ENCODE results near the gene KCNMA1.

DNA sequence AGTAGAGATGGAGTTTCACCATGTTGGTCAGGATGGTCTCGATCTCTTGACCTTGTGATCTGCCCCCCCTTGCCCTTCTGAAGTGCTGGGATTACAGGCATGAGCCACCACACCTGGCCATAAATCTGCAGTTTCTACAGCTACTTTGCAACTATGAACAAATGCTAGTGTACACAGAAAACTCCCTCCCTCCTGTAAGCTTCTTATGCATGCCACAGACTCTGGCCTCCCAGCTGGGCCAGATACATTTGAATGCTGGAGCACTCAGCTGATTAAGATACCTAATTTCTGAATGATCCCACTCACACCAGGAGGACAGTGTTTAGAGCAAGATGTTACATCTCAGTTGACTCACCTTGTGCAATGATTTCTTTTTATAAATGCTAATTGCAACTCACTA, 486.2 kb downstream of the KCNMA1 start:
- TF ChIP-seq EZH2 (IDR thresholded peaks at IDR 0.05) (no peak), RAD21 (IDR thresholded peaks at IDR 0.05; ENCODE audit: low read depth) (no peak), SIN3A (IDR thresholded peaks at IDR 0.05; ENCODE audit: low read depth) (no peak), POLR2A (IDR thresholded peaks at IDR 0.05; ENCODE audit: borderline replicate concordance, extremely low read depth, insufficient read depth, insufficient read length) (no peak), EGR1 (IDR thresholded peaks at IDR 0.05; ENCODE audit: low read depth) (no peak), YY1 (IDR thresholded peaks at IDR 0.05; ENCODE audit: extremely low read depth, insufficient replicate concordance, low read depth, low read length) (no peak), POLR2AphosphoS5 (IDR thresholded peaks at IDR 0.05; ENCODE audit: low read depth, low read length) (no peak), JUND (IDR thresholded peaks at IDR 0.05) (no peak)
- TF ChIP-seq, protein P1, sequence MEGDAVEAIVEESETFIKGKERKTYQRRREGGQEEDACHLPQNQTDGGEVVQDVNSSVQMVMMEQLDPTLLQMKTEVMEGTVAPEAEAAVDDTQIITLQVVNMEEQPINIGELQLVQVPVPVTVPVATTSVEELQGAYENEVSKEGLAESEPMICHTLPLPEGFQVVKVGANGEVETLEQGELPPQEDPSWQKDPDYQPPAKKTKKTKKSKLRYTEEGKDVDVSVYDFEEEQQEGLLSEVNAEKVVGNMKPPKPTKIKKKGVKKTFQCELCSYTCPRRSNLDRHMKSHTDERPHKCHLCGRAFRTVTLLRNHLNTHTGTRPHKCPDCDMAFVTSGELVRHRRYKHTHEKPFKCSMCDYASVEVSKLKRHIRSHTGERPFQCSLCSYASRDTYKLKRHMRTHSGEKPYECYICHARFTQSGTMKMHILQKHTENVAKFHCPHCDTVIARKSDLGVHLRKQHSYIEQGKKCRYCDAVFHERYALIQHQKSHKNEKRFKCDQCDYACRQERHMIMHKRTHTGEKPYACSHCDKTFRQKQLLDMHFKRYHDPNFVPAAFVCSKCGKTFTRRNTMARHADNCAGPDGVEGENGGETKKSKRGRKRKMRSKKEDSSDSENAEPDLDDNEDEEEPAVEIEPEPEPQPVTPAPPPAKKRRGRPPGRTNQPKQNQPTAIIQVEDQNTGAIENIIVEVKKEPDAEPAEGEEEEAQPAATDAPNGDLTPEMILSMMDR (IDR thresholded peaks at IDR 0.05 in 2 of 3, conservative IDR thresholded peaks at IDR 0.05 in 1 of 3; ENCODE audit: borderline replicate concordance in 1 of 3, insufficient read depth in 1 of 3, low read depth in 2 of 3, low read length in 2 of 3) = no peak

All from HCT116 (cell line).